ENCODE data around the gene PAPPA2. TPM values are rescaled to one million over a fixed set of nuclear protein-coding genes. Genes with fewer than 3 reads are reported as not detected.

The PAPPA2 gene
- total and polyA plus RNA-seq, 5 donors from 2014 or later, result 0.06 to 0.12 TPM; not detected in 3

GRCh38 chr1:176765608-176766007, 302.6 kb downstream of the PAPPA2 start:
- DNase-seq, result no peak
- H3K27ac Mint-ChIP-seq, result no peak overlapping the region
- H3K36me3 ChIP-seq (ENCODE audit: control insufficient read depth, insufficient read depth, low read length), result no peaks in the 10 kb centered on the region

GRCh38 chr1:176766779-176767178, 303.8 kb downstream of the PAPPA2 start:
- no peak for DNase-seq
- Mint-ChIP-seq H3K36me3 (no peaks in the 10 kb centered on the region), H3K4me1 (no peaks in the 10 kb centered on the region), H3K27ac (no peak overlapping the region), H3K27me3 (no peaks in the 10 kb centered on the region), H3K9me3 (no peaks in the 10 kb centered on the region), H3K4me3 (no peak overlapping the region)
- no peaks in the 10 kb centered on the region for H3K4me1 ChIP-seq (ENCODE audit: control insufficient read depth, insufficient read depth, low read length, poor library complexity, severe bottlenecking)
- H3K27ac ChIP-seq (ENCODE audit: insufficient read depth, low read length, poor library complexity, severe bottlenecking), result no peak overlapping the region
- H3K9me3 ChIP-seq (ENCODE audit: control insufficient read depth in 2 of 2, low read length in 2 of 2), result no peaks in the 10 kb centered on the region
- ATAC-seq (ENCODE audit: low read depth in 2 of 2), result no peak
- H3K27me3 ChIP-seq (ENCODE audit: control insufficient read depth, insufficient read depth, low read length), result no peaks in the 10 kb centered on the region
- H3K4me3 ChIP-seq (ENCODE audit: low read depth, low read length), result no peak overlapping the region
- H3K36me3 ChIP-seq (ENCODE audit: control insufficient read depth, insufficient read depth, low read length), result no peaks in the 10 kb centered on the region

More at GRCh38 chr1:176765608-176766007, 302.6 kb downstream of the PAPPA2 start:
- H3K4me1 Mint-ChIP-seq, result no peaks in the 10 kb centered on the region
- Histone ChIP-seq H3K27me3 (ENCODE audit: control insufficient read depth, insufficient read depth, low read length) (no peaks in the 10 kb centered on the region), H3K4me1 (ENCODE audit: control insufficient read depth, insufficient read depth, low read length, poor library complexity, severe bottlenecking) (no peaks in the 10 kb centered on the region), H3K9me3 (ENCODE audit: control insufficient read depth in 2 of 2, low read length in 2 of 2) (no peaks in the 10 kb centered on the region), H3K27ac (ENCODE audit: insufficient read depth, low read length, poor library complexity, severe bottlenecking) (no peak overlapping the region), H3K4me3 (ENCODE audit: low read depth, low read length) (no peak overlapping the region)
- ATAC-seq (ENCODE audit: low read depth in 2 of 2), result no peak
- no peak overlapping the region for H3K4me3 Mint-ChIP-seq
- peaks cover 0 to 2% (median 0%) of the 10 kb centered on the region in 7 donors for H3K9me3 Mint-ChIP-seq
- H3K27me3 Mint-ChIP-seq, result no peaks in the 10 kb centered on the region
- no peaks in the 10 kb centered on the region for H3K36me3 Mint-ChIP-seq

GRCh38 chr1:176767714-176768136, 304.8 kb downstream of the PAPPA2 start:
- H3K4me1 ChIP-seq (ENCODE audit: control insufficient read depth, insufficient read depth, low read length, poor library complexity, severe bottlenecking), result no peaks in the 10 kb centered on the region
- DNase-seq (no peak), ATAC-seq (ENCODE audit: low read depth in 2 of 2) (no peak)
- H3K4me3 ChIP-seq (ENCODE audit: low read depth, low read length), result no peak overlapping the region
- H3K27me3 ChIP-seq (ENCODE audit: control insufficient read depth, insufficient read depth, low read length), result no peaks in the 10 kb centered on the region
- peak overlapping the region in 1 of 3 donors; percentile 23 for H3K27ac Mint-ChIP-seq
- H3K27ac ChIP-seq (ENCODE audit: insufficient read depth, low read length, poor library complexity, severe bottlenecking), result no peak overlapping the region
- no peak overlapping the region for H3K4me3 Mint-ChIP-seq
- H3K27me3 Mint-ChIP-seq, result no peaks in the 10 kb centered on the region
- no peaks in the 10 kb centered on the region for H3K36me3 ChIP-seq (ENCODE audit: control insufficient read depth, insufficient read depth, low read length)
- H3K4me1 Mint-ChIP-seq, result no peaks in the 10 kb centered on the region
- no peaks in the 10 kb centered on the region for H3K9me3 Mint-ChIP-seq
- H3K9me3 ChIP-seq (ENCODE audit: control insufficient read depth in 2 of 2, low read length in 2 of 2), result no peaks in the 10 kb centered on the region
- H3K36me3 Mint-ChIP-seq, result no peaks in the 10 kb centered on the region

- H3K4me1 Mint-ChIP-seq, result no peaks in the 10 kb centered on the region
- Histone ChIP-seq H3K27ac (ENCODE audit: insufficient read depth, low read length, poor library complexity, severe bottlenecking) (no peak overlapping the region), H3K27me3 (ENCODE audit: control insufficient read depth, insufficient read depth, low read length) (no peaks in the 10 kb centered on the region), H3K36me3 (ENCODE audit: control insufficient read depth, insufficient read depth, low read length) (no peaks in the 10 kb centered on the region), H3K9me3 (ENCODE audit: control insufficient read depth in 2 of 2, low read length in 2 of 2) (no peaks in the 10 kb centered on the region), H3K4me1 (ENCODE audit: control insufficient read depth, insufficient read depth, low read length, poor library complexity, severe bottlenecking) (no peaks in the 10 kb centered on the region), H3K4me3 (ENCODE audit: low read depth, low read length) (no peak overlapping the region)
- no peak overlapping the region for H3K27ac Mint-ChIP-seq
- DNase-seq, result no peak
- no peaks in the 10 kb centered on the region for H3K9me3 Mint-ChIP-seq
- no peaks in the 10 kb centered on the region for H3K36me3 Mint-ChIP-seq
- no peak for ATAC-seq (ENCODE audit: low read depth in 2 of 2)
- H3K27me3 Mint-ChIP-seq, result no peaks in the 10 kb centered on the region
- H3K4me3 Mint-ChIP-seq, result no peak overlapping the region
These were observed 305.6 kb downstream of the PAPPA2 start for GRCh38 chr1:176768532-176768931.

GRCh38 chr1:176770066-176770465, 307.1 kb downstream of the PAPPA2 start:
- Histone ChIP-seq H3K27ac (ENCODE audit: insufficient read depth, low read length, poor library complexity, severe bottlenecking) (no peak overlapping the region), H3K9me3 (ENCODE audit: control insufficient read depth in 2 of 2, low read length in 2 of 2) (no peaks in the 10 kb centered on the region), H3K4me3 (ENCODE audit: low read depth, low read length) (no peak overlapping the region), H3K27me3 (ENCODE audit: control insufficient read depth, insufficient read depth, low read length) (no peaks in the 10 kb centered on the region), H3K4me1 (ENCODE audit: control insufficient read depth, insufficient read depth, low read length, poor library complexity, severe bottlenecking) (no peaks in the 10 kb centered on the region), H3K36me3 (ENCODE audit: control insufficient read depth, insufficient read depth, low read length) (no peaks in the 10 kb centered on the region)
- DNase-seq (no peak), ATAC-seq (ENCODE audit: low read depth in 2 of 2) (no peak)
- no peaks in the 10 kb centered on the region for H3K36me3 Mint-ChIP-seq
- H3K4me1 Mint-ChIP-seq, result no peaks in the 10 kb centered on the region
- no peaks in the 10 kb centered on the region for H3K27me3 Mint-ChIP-seq
- peaks cover 0 to 10% (median 0%) of the 10 kb centered on the region in 7 donors for H3K9me3 Mint-ChIP-seq
- no peak overlapping the region for H3K4me3 Mint-ChIP-seq
- H3K27ac Mint-ChIP-seq, result no peak overlapping the region

- Histone ChIP-seq H3K36me3 (ENCODE audit: control insufficient read depth, insufficient read depth, low read length) (no peaks in the 10 kb centered on the region), H3K27me3 (ENCODE audit: control insufficient read depth, insufficient read depth, low read length) (no peaks in the 10 kb centered on the region), H3K4me3 (ENCODE audit: low read depth, low read length) (no peak overlapping the region), H3K27ac (ENCODE audit: insufficient read depth, low read length, poor library complexity, severe bottlenecking) (no peak overlapping the region), H3K4me1 (ENCODE audit: control insufficient read depth, insufficient read depth, low read length, poor library complexity, severe bottlenecking) (no peaks in the 10 kb centered on the region), H3K9me3 (ENCODE audit: control insufficient read depth in 2 of 2, low read length in 2 of 2) (no peaks in the 10 kb centered on the region)
- no peaks in the 10 kb centered on the region for H3K4me1 Mint-ChIP-seq
- no peak overlapping the region for H3K27ac Mint-ChIP-seq
- no peak for DNase-seq
- H3K27me3 Mint-ChIP-seq, result no peaks in the 10 kb centered on the region
- ATAC-seq (ENCODE audit: low read depth in 2 of 2), result no peak
- no peaks in the 10 kb centered on the region for H3K36me3 Mint-ChIP-seq
- H3K4me3 Mint-ChIP-seq, result no peak overlapping the region
- H3K9me3 Mint-ChIP-seq, result peaks cover 0 to 11% (median 0%) of the 10 kb centered on the region in 7 donors
These were observed 310.1 kb downstream of the PAPPA2 start for GRCh38 chr1:176773038-176773437.

- DNase-seq (no peak), ATAC-seq (ENCODE audit: low read depth in 2 of 2) (no peak)
- Histone ChIP-seq H3K27ac (ENCODE audit: insufficient read depth, low read length, poor library complexity, severe bottlenecking) (no peak overlapping the region), H3K27me3 (ENCODE audit: control insufficient read depth, insufficient read depth, low read length) (no peaks in the 10 kb centered on the region), H3K4me1 (ENCODE audit: control insufficient read depth, insufficient read depth, low read length, poor library complexity, severe bottlenecking) (no peaks in the 10 kb centered on the region), H3K36me3 (ENCODE audit: control insufficient read depth, insufficient read depth, low read length) (no peaks in the 10 kb centered on the region), H3K9me3 (ENCODE audit: control insufficient read depth in 2 of 2, low read length in 2 of 2) (no peaks in the 10 kb centered on the region), H3K4me3 (ENCODE audit: low read depth, low read length) (no peak overlapping the region)
- H3K27me3 Mint-ChIP-seq, result no peaks in the 10 kb centered on the region
- H3K27ac Mint-ChIP-seq, result no peak overlapping the region
- H3K9me3 Mint-ChIP-seq, result peaks cover 0 to 11% (median 0%) of the 10 kb centered on the region in 7 donors
- no peaks in the 10 kb centered on the region for H3K36me3 Mint-ChIP-seq
- no peaks in the 10 kb centered on the region for H3K4me1 Mint-ChIP-seq
- H3K4me3 Mint-ChIP-seq, result no peak overlapping the region
These were observed 311.2 kb downstream of the PAPPA2 start for GRCh38 chr1:176774224-176774623.

- DNase-seq (no peak), ATAC-seq (ENCODE audit: low read depth in 2 of 2) (no peak)
- Mint-ChIP-seq H3K36me3 (no peaks in the 10 kb centered on the region), H3K9me3 (peaks cover 0 to 11% (median 0%) of the 10 kb centered on the region in 7 donors), H3K27me3 (peaks cover 1% of the 10 kb centered on the region), H3K4me1 (no peaks in the 10 kb centered on the region), H3K27ac (no peak overlapping the region), H3K4me3 (no peak overlapping the region)
- H3K9me3 ChIP-seq (ENCODE audit: control insufficient read depth in 2 of 2, low read length in 2 of 2), result no peaks in the 10 kb centered on the region
- H3K36me3 ChIP-seq (ENCODE audit: control insufficient read depth, insufficient read depth, low read length), result no peaks in the 10 kb centered on the region
- H3K4me3 ChIP-seq (ENCODE audit: low read depth, low read length), result no peak overlapping the region
- H3K4me1 ChIP-seq (ENCODE audit: control insufficient read depth, insufficient read depth, low read length, poor library complexity, severe bottlenecking), result no peaks in the 10 kb centered on the region
- H3K27ac ChIP-seq (ENCODE audit: insufficient read depth, low read length, poor library complexity, severe bottlenecking), result no peak overlapping the region
- no peaks in the 10 kb centered on the region for H3K27me3 ChIP-seq (ENCODE audit: control insufficient read depth, insufficient read depth, low read length)
These were observed 312.4 kb downstream of the PAPPA2 start for GRCh38 chr1:176775378-176775777.
